NCI-H2081 (cell line): ENCODE results near the gene CCL21.

Experiments
- DNase-seq, 2 experiments: peaks; one replicate each; lab custom pipeline; 2025; lab: John Stamatoyannopoulos, UW

Gene CCL21

GRCh38 chr9:34669809-34670562 is 40.0 kb downstream of the CCL21 start:
- DNase-seq, result no peak

GRCh38 chr9:34665381-34666250 is 44.3 kb downstream of the CCL21 start:
- peak; percentile 96 for DNase-seq

GRCh38 chr9:34665067-34665380 is 44.9 kb downstream of the CCL21 start:
- no peak for DNase-seq

- peak; percentile 42 to 51 for DNase-seq
These were observed 45.5 kb downstream of the CCL21 start for GRCh38 chr9:34664281-34665066.

- no peak for DNase-seq
These were observed 46.7 kb downstream of the CCL21 start for GRCh38 chr9:34663303-34663605.

GRCh38 chr9:34662526-34663302 is 47.2 kb downstream of the CCL21 start, which contains the start of gene CCL27:
Gene CCL27, minus strand, starts transcription at chr9:34662657. Its CDS starts 24 bp downstream, at chr9:34662633.
- DNase-seq, result no peak

- peak in 1 of 2 experiments; percentile 15 for DNase-seq
These were observed 50.2 kb downstream of the CCL21 start for GRCh38 chr9:34659592-34660253.
